Right lobe of liver (tissue), 6 donors: ENCODE measurements around the gene C12orf56. TPM values are rescaled to one million over a fixed set of nuclear protein-coding genes. Genes with fewer than 3 reads are reported as not detected.

Experiments
- ATAC-seq, 4 donors: fragments of 200-7000 bp; cut with Tn5 transposase; one replicate each; pipeline ENCODE4 v1.9.1; 2020; ENCODE audit warnings: mild to moderate bottlenecking in 4 of 4, moderate library complexity in 4 of 4
- DNase-seq, 3 donors: peaks; one replicate each; pipeline ENCODE4 v3.0.0-alpha.2; 2020
- H3K27ac ChIP-seq, 3 donors: fragments of 200-600 bp; one replicate each; pipeline ENCODE4 v1.8.0; 2022
- H3K27me3 ChIP-seq, 2 donors: fragments of 200-600 bp; one replicate each; pipeline ENCODE4 v1.8.0; 2022
- H3K36me3 ChIP-seq, 4 donors: fragments of 200-600 bp; sonication (generic) in 1 of 4; one replicate each; pipeline versions ENCODE4 v1.5.1 to v1.8.0; 2017 to 2022; ENCODE audit warnings: control low read depth in 1 of 4
- H3K4me1 ChIP-seq, 4 donors: fragments of 200-600 bp; sonication (generic) in 1 of 4; one replicate each; pipeline versions ENCODE4 v1.5.1 to v1.8.0; 2017 to 2022; ENCODE audit warnings: control low read depth in 1 of 4
- H3K4me3 ChIP-seq, 3 donors: fragments of 200-600 bp; one replicate each; pipeline ENCODE4 v1.8.0; 2022
- H3K9me3 ChIP-seq, 4 donors: fragments of 200-600 bp; sonication (generic) in 1 of 4; one replicate each; pipeline versions ENCODE4 v1.5.1 to v1.8.0; 2017 to 2022; ENCODE audit warnings: control low read depth in 1 of 4
- CTCF ChIP-seq, 4 donors: fragments of 200-600 bp in 3 of 4; fragments of 450-650 bp in 1 of 4; IDR thresholded peaks; one replicate each; pipeline versions ENCODE4 v1.5.1 to v1.8.0; 2016 to 2022; ENCODE audit warnings: antibody characterized with exemption in 4 of 4, mild to moderate bottlenecking in 2 of 4
- POLR2A ChIP-seq: fragments of 450-650 bp; IDR thresholded peaks from one replicate; pipeline ENCODE4 v1.6.1; 2017; ENCODE audit warnings: antibody characterized with exemption, mild to moderate bottlenecking
- WGBS: methylation state at CpG from one replicate; pipeline ENCODE4 v1.1.6; 2018; ENCODE audit warnings: low coverage, low lambda C conversion rate; ENCODE audit not compliant: insufficient coverage; ENCODE audit errors: missing lambda C conversion rate; 5-methylcytosine and 5-hydroxymethylcytosine counted together
- intact Hi-C, 2 donors: fragments of 100-400 bp; cut with DNase I; formaldehyde crosslinking; loops; one replicate each; pipeline versions ENCODE4 v1.11.2 to v1.14.1; 2022
- total RNA-seq, 6 experiments: library from RNA; depleted of rRNA in 2 of 6; stranded (reverse); fragments of >200 nt in 2 of 6; fragmentation: NEBNext Ultra II Directional in 3 of 6; extraction: Animal tissue kit (Norgen Biotek cat#: 25700) in 3 of 6; gene quantifications; one replicate each; pipeline versions ENCODE4 v1.1.0 to v1.2.4, GENCODE V29; 2016 to 2023
- donor health status: DM: no; HTN: yes; CAD: no.
- donor health status: DM: no; HTN: no; CAD: no.
- donor health status: DM: no; HTN: no; CAD: no.
- donor health status: DM: no; HTN: yes; CAD: no.
- donor health status: DM: no; HTN: yes; CAD: no.

The C12orf56 gene
- total RNA-seq, 6 experiments from 2014 or later: not detected

- peak overlapping the region; percentile 89 to 98 (median 90) for H3K27ac ChIP-seq
- H3K27me3 ChIP-seq: no peaks in the 10 kb centered on the region
- under 1% methylated on average over 25 of the region's 78 CpGs for WGBS
- H3K36me3 ChIP-seq: no peaks in the 10 kb centered on the region
- DNase-seq: peak; percentile 67 to 75 (median 72)
- no peak for TF ChIP-seq POLR2A
- peak in 1 of 4 donors; percentile 4 for TF ChIP-seq CTCF (IDR thresholded peaks at IDR 0.05)
- peak; percentile 58 to 75 (median 62) for ATAC-seq
- intact Hi-C loops: no loop called here
- H3K9me3 ChIP-seq: no peaks in the 10 kb centered on the region
- H3K4me1 ChIP-seq: peaks cover 0 to 33% (median 11%) of the 10 kb centered on the region in 4 donors
- H3K4me3 ChIP-seq: peak overlapping the region; percentile 93 to 98 (median 97)
These were observed 14.1 kb upstream of the C12orf56 start for GRCh38 chr12:64404470-64405256.

GRCh38 chr12:64403707-64404469, 13.3 kb upstream of the C12orf56 start, which contains the start of gene XPOT:
TSS of gene XPOT (plus strand) at chr12:64404392. CDS start at chr12:64410036, 5,644 bp downstream.
- peaks cover 0 to 30% (median 11%) of the 10 kb centered on the region in 4 donors for H3K4me1 ChIP-seq
- H3K27me3 ChIP-seq: no peaks in the 10 kb centered on the region
- peak within 1 kb of the TSS; percentile 93 to 98 (median 97) for H3K4me3 ChIP-seq
- peak; percentile 96 for DNase-seq
- 29% methylated on average over 17 of the region's 60 CpGs for WGBS
- H3K27ac ChIP-seq: peak within 1 kb of the TSS; percentile 89 to 98 (median 90)
- H3K9me3 ChIP-seq: no peaks in the 10 kb centered on the region
- H3K36me3 ChIP-seq: no peaks in the 10 kb centered on the region
- peak; percentile 92 to 98 (median 94) for ATAC-seq
- intact Hi-C loops: no loop called here
- TF ChIP-seq POLR2A (peak; percentile 91), CTCF (IDR thresholded peaks at IDR 0.05) (no peak)

GRCh38 chr12:64402181-64402580, 11.6 kb upstream of the C12orf56 start:
- DNase-seq (no peak), ATAC-seq (no peak)
- H3K27me3 ChIP-seq: no peaks in the 10 kb centered on the region
- intact Hi-C loops: no loop called here
- H3K9me3 ChIP-seq: no peaks in the 10 kb centered on the region
- H3K4me1 ChIP-seq: peaks cover 0 to 17% (median 6%) of the 10 kb centered on the region in 4 donors
- 86% methylated on average over 5 of the region's 5 CpGs for WGBS
- H3K36me3 ChIP-seq: no peaks in the 10 kb centered on the region
- no peak overlapping the region for H3K27ac ChIP-seq
- TF ChIP-seq POLR2A: no peak
- TF ChIP-seq CTCF (IDR thresholded peaks at IDR 0.05): no peak
- no peak overlapping the region for H3K4me3 ChIP-seq

GRCh38 chr12:64400041-64400440, 9.5 kb upstream of the C12orf56 start:
- Histone ChIP-seq H3K4me1 (peaks cover 0 to 8% (median 2%) of the 10 kb centered on the region in 4 donors), H3K27me3 (no peaks in the 10 kb centered on the region), H3K4me3 (no peak overlapping the region), H3K36me3 (no peaks in the 10 kb centered on the region), H3K27ac (no peak overlapping the region), H3K9me3 (no peaks in the 10 kb centered on the region)
- TF ChIP-seq CTCF (IDR thresholded peaks at IDR 0.05): no peak
- TF ChIP-seq POLR2A: no peak
- WGBS: 43% methylated on average over 4 of the region's 4 CpGs
- intact Hi-C loops: no loop called here
- ATAC-seq: no peak
- DNase-seq: no peak
